GM19452 (cell line): ENCODE data around the gene FAM83C.

Source experiments
- ATAC-seq: cut with Tn5 transposase; IDR thresholded peaks from one replicate; pipeline ENCODE4 v1.9.1; 2021; ENCODE audit not compliant: unreplicated experiment

FAM83C gene

GRCh38 chr20:35299780-35300179, 7.6 kb upstream of the FAM83C start:
- ATAC-seq = no peak

- no peak for ATAC-seq
These were observed 6.0 kb upstream of the FAM83C start for GRCh38 chr20:35298264-35298663.

- no peak for ATAC-seq
These were observed 5.5 kb upstream of the FAM83C start for GRCh38 chr20:35297740-35298139.

- ATAC-seq = no peak
These were observed 4.9 kb upstream of the FAM83C start for GRCh38 chr20:35297155-35297554.

GRCh38 chr20:35296101-35296554, 3.9 kb upstream of the FAM83C start:
- no peak for ATAC-seq

- ATAC-seq = no peak
These were observed 3.4 kb upstream of the FAM83C start for GRCh38 chr20:35295674-35296073.

- no peak for ATAC-seq
These were observed 2.8 kb upstream of the FAM83C start for GRCh38 chr20:35295058-35295457.

- ATAC-seq = no peak
These were observed 2.1 kb upstream of the FAM83C start for GRCh38 chr20:35294293-35294685.

GRCh38 chr20:35293303-35294292, 1.4 kb upstream of the FAM83C start:
- no peak for ATAC-seq

- no peak for ATAC-seq
These were observed 470 bp upstream of the FAM83C start for GRCh38 chr20:35292504-35293285.

- no peak for ATAC-seq
These were observed 1.3 kb downstream of the FAM83C start for GRCh38 chr20:35290887-35291417.

GRCh38 chr20:35290186-35290886, 1.9 kb downstream of the FAM83C start:
- ATAC-seq = no peak

GRCh38 chr20:35288325-35289060, 3.7 kb downstream of the FAM83C start:
- no peak for ATAC-seq

- ATAC-seq = no peak
These were observed 4.5 kb downstream of the FAM83C start for GRCh38 chr20:35287509-35288324.

GRCh38 chr20:35286899-35287508, 5.2 kb downstream of the FAM83C start:
- no peak for ATAC-seq

GRCh38 chr20:35286077-35286898, 5.9 kb downstream of the FAM83C start:
- no peak for ATAC-seq

- ATAC-seq = no peak
These were observed 6.5 kb downstream of the FAM83C start for GRCh38 chr20:35285806-35286076.
